Ishikawa (cell line): Measurements from ENCODE around the gene MYB.

ENCODE experiments used
- CEBPB ChIP-seq: IDR thresholded peaks from 2 replicates; pipeline ENCODE4 v1.6.1; 2012
- CREB1 ChIP-seq: IDR thresholded peaks from 2 replicates; pipeline ENCODE4 v1.6.1; 2012; ENCODE audit warnings: low read depth
- EGR1 ChIP-seq: IDR thresholded peaks from 2 replicates; pipeline ENCODE4 v1.6.1; 2012
- EP300 ChIP-seq: IDR thresholded peaks from 2 replicates; pipeline ENCODE4 v1.6.1; 2012; ENCODE audit warnings: borderline replicate concordance
- FOXM1 ChIP-seq: IDR thresholded peaks from 2 replicates; pipeline ENCODE4 v1.6.1; 2012; ENCODE audit warnings: low read depth, borderline replicate concordance
- NFIC ChIP-seq: IDR thresholded peaks from 2 replicates; pipeline ENCODE4 v1.6.1; 2012
- RAD21 ChIP-seq: IDR thresholded peaks from 2 replicates; pipeline ENCODE4 v1.6.1; 2012; ENCODE audit warnings: low read depth
- REST ChIP-seq: IDR thresholded peaks from 2 replicates; pipeline ENCODE4 v1.6.1; 2012; ENCODE audit warnings: low read depth, mild to moderate bottlenecking
- TAF1 ChIP-seq: IDR thresholded peaks from 2 replicates; pipeline ENCODE4 v1.6.1; 2012; ENCODE audit warnings: low read depth, mild to moderate bottlenecking
- TCF12 ChIP-seq: IDR thresholded peaks from 2 replicates; pipeline ENCODE4 v1.6.1; 2012; ENCODE audit warnings: low read depth
- TEAD4 ChIP-seq: IDR thresholded peaks from 2 replicates; pipeline ENCODE4 v1.6.1; 2012
- USF1 ChIP-seq: IDR thresholded peaks from 2 replicates; pipeline ENCODE4 v1.6.1; 2012
- YY1 ChIP-seq: IDR thresholded peaks from 2 replicates; pipeline ENCODE4 v1.6.1; 2012; ENCODE audit warnings: low read depth
- ZBTB7A ChIP-seq: IDR thresholded peaks from 2 replicates; pipeline ENCODE4 v1.6.1; 2012; ENCODE audit warnings: low read depth
- TF ChIP-seq, protein P1 (sequence below): IDR thresholded peaks from 2 replicates; pipeline ENCODE4 v1.6.1; 2012

The MYB gene

DNA sequence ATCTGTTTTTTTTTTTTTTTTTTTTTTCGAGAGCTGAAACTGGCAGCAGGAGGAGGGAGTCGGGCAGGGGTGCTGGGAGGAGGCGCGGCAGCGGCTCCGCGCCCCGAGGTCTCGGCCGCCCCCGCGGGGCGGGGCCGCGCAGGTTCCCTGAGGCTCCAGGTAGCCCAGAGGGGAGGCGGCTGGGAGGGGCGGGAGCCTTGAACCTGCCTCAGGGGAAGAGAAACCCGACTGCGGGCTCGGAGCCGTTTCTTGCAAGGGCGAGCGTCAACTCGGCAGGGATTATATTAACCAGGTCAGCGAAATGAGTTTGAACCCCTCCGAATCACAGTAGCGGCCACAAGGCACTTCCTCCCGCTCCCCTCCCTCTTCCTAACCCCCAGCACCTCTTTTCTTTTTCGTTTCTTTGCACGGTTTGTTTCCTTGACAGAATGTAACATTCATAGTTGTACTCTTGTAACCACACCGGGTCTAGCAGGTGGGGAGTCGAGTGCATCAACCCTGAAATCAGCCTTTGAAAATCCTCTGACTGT, 2.0 kb downstream of the MYB start:
- TF ChIP-seq ZBTB7A, result peak; percentile 17; the same call in 1 of the 2 replicates
- TF ChIP-seq, protein P1, sequence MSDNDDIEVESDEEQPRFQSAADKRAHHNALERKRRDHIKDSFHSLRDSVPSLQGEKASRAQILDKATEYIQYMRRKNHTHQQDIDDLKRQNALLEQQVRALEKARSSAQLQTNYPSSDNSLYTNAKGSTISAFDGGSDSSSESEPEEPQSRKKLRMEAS, result peak; percentile 16; the same call in 1 of the 2 replicates
- TF ChIP-seq TAF1, result peak; percentile 51; the same call in 1 of the 2 replicates
- no peak for TF ChIP-seq EP300
- peak; percentile 85 for TF ChIP-seq EGR1

- TF ChIP-seq ZBTB7A (no peak), RAD21 (peak; percentile 70), CREB1 (no peak), EP300 (no peak), TAF1 (no peak)
These were observed 2.7 kb downstream of the MYB start for GRCh38 chr6:135183532-135184440.

- no peak for TF ChIP-seq CREB1
- TF ChIP-seq TCF12, result no peak
- no peak for TF ChIP-seq FOXM1
- no peak for TF ChIP-seq CEBPB
- TF ChIP-seq EGR1, result no peak
- no peak for TF ChIP-seq REST
- no peak for TF ChIP-seq USF1
- TF ChIP-seq TAF1, result no peak
- TF ChIP-seq, protein P1, result no peak
- no peak for TF ChIP-seq EP300
- TF ChIP-seq YY1, result no peak
- TF ChIP-seq NFIC, result no peak
- no peak for TF ChIP-seq TEAD4
These were observed 4.4 kb downstream of the MYB start for GRCh38 chr6:135185483-135185882.

GRCh38 chr6:135186255-135186654, 5.1 kb downstream of the MYB start:
- no peak for TF ChIP-seq RAD21
- TF ChIP-seq TAF1, result no peak
- no peak for TF ChIP-seq REST
- no peak for TF ChIP-seq CREB1
- TF ChIP-seq YY1, result no peak
- TF ChIP-seq, protein P1, result no peak
- TF ChIP-seq NFIC, result no peak
- TF ChIP-seq USF1, result no peak
- no peak for TF ChIP-seq TEAD4
- TF ChIP-seq FOXM1, result no peak
- TF ChIP-seq CEBPB, result no peak

- TF ChIP-seq ZBTB7A, result no peak
- no peak for TF ChIP-seq YY1
- TF ChIP-seq CREB1, result no peak
- TF ChIP-seq REST, result no peak
- TF ChIP-seq EGR1, result no peak
- TF ChIP-seq FOXM1, result no peak
- TF ChIP-seq, protein P1, result no peak
- TF ChIP-seq CEBPB, result no peak
- TF ChIP-seq EP300, result no peak
- TF ChIP-seq TEAD4, result no peak
- no peak for TF ChIP-seq RAD21
- TF ChIP-seq NFIC, result no peak
- TF ChIP-seq TCF12, result no peak
These were observed 6.3 kb downstream of the MYB start for GRCh38 chr6:135187372-135187771.
